A204.1 (cell line): ENCODE measurements around the gene MCF2L2.
"Not testable (repeated sequence)": the region's sequence is repeated elsewhere in the genome, so short reads cannot be mapped to it uniquely, and the experiment has no call there.

Source experiments
- FAIRE-seq: peaks from 2 replicates; lab custom pipeline; 2012; peaks lifted over from hg19 to GRCh38; lab: Jason Lieb, UNC

MCF2L2 gene

DNA sequence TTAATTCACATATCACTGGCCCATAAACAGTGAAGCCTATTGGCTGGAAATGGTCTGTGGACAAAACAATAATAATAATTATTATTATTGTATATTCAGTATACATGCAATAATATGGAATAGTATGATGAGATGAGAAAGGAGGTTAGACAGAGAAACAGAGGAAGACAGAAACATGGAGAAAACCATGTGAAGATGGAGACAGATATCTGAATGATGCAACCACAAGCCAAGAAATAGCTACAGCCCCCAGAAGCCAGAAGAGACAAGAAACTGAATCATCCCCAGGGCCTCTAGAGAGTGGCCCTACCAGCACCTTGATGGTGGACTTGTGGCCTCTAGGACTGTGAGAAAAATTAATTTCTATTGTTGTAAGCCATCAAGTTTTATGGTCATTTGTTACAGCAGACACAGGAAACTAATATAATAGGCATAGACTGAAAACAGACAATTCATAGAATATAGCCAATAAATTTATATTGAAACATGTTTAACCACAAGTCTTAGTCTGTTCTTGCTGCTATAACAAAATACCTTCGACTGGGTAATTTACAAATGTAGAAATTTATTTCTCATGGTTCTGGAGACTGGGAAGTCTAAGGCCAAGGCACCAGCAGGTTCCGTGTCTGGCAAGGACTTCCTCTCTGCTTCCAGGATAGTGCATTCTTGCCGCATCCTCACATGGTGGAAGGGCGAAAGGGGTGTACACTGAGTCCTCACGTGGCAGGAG lies 31.6 kb downstream of the MCF2L2 start:
- no peak for FAIRE-seq

GRCh38 chr3:183394150-183394549 lies 34.3 kb downstream of the MCF2L2 start:
- no peak for FAIRE-seq

DNA sequence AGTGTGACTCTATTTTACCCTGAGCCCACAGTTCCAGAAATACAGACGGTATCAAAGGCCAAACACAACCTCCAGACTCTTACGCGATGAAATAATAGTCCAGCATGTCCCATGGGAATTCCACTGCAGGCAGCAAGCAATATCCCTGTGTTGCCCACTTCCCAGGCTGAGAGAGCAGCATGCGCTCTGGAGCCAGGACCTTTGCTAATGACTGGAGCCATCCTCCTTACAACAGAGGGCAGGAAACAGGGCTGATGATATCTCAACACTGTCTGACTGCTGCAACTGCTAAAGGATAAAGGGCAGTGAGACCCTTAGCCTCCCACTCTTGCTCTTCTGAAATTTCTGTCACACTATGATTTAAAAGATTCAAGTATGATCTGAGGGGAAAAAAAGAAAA lies 34.8 kb downstream of the MCF2L2 start:
- FAIRE-seq = no peak

DNA sequence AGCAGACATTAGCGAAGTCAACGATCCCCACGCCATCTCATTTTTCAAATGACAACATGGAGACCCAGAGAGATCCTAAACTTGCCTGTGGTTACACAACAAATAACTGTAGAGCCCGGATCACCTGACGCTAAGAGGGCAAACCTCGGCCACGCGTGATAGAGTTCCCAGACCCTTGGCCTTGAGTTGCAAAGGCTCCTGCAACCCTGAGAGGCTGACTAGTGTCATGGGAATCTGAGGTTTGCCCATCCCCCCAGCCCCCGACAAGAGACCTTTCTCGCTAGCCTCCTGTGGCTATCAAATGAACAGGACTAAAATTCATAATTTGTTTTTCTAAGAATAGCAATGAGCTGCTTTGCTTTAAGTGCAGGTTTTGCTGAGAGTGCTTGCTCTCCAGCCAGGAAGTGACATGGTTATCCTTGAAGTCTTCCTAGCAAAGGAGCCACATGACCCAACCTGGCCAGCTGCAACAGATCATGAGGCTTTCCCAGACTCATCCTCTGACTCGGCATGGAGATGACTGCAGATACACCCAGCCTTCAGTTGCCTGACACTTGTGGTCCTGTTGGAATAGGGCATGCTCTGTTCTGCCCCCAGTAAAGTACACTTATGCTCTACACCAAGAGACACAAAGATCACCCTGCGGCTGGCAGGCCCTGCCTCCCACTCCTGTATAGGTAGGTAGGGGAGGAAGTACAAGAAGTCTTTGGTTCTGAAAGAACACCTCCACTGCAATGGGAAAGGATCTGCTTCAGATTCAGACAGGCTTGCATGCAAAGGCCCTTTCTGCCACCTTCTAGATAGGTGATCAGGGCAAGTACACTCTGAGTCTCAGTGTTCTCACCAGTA lies 36.0 kb downstream of the MCF2L2 start:
- no peak for FAIRE-seq

GRCh38 chr3:183391460-183391859 lies 37.0 kb downstream of the MCF2L2 start:
- FAIRE-seq = no peak

- no peak for FAIRE-seq
Measured at GRCh38 chr3:183390844-183391243, 37.6 kb downstream of the MCF2L2 start.

DNA sequence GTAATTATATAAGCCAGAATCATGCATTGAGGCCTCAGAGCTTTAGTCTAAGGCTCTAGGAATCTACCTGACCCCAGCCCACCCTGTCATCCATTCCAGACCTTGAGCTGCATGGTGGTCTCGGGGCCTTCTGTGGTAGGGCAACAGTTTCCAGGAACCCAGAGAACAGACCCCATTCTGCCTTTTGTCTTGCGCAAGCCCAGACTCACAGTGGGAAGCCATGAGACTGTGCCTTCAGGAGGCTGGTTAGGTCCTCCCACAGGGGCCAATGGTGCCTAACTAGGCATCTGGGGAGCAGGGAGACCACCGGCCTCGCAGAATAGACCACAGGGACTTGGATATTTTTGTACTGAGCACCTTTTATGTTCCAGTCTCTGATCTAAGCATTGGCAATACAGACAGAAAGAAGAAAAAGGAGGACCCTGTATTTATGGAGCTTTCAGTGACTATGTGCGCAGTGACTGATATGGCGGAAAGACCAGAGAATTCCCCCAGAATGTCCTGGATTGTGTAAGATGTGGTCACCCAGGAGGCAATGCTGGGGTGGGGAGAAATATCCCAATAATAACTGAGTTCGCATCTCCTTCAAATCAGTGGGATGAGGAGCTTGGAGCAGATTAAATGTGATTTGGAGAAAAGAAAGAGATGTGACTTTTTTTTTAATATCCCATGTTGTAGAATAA lies 40.1 kb downstream of the MCF2L2 start:
- FAIRE-seq = no peak

DNA sequence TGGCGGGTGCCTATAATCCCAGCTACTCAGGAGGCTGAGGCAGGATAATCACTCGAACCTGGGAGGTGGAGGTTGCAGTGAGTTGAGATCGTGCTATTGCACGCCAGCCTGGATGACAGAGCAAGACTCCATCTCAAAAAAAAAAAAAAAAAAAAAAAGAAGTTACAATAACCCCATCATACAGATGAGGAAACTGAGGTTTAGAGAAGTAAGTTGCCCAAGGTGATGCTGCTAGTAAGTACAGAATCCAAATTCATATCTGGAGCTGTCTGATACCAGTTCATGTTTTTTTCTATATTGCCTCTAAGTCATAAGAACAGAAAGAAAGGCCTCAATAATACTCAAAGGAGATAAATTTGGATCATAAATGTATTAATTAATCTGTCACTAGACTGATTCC lies 40.6 kb downstream of the MCF2L2 start:
- FAIRE-seq = no peak

DNA sequence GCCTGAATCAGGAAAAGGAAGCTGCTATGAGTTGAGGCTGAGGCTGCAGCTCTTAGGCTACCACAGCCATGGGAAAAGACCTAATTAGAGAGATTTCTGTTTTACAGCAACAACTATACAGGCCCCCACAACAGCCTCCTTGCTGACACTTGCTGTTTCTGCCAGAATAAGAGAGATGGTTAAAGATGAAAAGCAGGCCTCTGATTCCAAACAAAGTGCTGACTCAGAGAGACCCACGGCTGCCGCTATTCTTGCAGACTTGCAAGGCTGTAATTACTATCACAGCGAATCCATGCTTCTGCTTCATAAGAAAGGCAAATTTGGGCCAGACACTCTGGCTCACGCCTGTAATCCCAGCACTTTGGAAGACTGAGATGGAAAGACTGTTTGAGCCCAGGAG lies 41.8 kb downstream of the MCF2L2 start:
- FAIRE-seq = no peak

DNA sequence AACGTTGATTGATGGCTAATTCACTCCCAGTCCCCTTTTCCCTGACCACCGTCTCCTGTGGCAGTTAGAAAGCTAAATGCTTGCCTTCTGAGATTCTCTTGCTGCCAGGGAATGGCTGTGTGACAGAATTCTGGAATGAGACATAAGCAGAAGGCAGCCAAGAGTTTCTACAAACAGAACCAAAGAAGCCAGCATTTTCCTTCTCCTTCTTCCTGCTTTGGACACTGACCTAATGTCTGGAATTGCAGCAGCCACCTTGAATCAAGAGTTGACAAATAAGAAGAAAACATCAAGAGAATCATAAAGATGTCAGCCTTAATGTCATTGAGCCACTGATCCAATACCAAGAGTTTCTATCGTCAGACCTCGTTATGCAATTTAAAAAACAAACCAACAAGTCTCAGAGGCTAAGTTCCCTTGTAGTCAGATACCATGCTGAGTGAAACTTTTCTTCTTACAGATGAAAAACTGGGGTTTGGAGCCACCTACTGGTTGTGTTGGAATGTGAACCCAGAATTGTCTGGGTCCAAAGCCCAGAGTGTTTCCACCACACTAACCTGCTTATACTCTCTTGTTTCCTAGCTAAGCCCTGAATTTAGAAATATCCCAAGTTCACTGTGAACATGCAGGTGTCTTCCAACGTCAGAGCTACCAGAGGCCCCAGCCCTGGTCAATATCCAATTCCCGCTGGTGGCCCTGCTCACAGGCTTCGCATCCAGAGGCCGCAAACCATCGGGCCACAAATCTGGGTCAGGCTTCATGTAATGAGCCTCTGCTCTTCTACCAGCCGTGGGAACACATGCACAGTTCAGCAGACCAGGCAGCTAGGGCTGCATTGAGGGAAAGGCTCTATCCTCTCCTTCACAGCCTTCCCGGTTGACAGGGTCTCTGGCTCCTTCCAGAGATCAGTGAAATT lies 42.5 kb downstream of the MCF2L2 start:
- peak; percentile 90 for FAIRE-seq

GRCh38 chr3:183381673-183382072 lies 46.7 kb downstream of the MCF2L2 start:
- FAIRE-seq = no peak

DNA sequence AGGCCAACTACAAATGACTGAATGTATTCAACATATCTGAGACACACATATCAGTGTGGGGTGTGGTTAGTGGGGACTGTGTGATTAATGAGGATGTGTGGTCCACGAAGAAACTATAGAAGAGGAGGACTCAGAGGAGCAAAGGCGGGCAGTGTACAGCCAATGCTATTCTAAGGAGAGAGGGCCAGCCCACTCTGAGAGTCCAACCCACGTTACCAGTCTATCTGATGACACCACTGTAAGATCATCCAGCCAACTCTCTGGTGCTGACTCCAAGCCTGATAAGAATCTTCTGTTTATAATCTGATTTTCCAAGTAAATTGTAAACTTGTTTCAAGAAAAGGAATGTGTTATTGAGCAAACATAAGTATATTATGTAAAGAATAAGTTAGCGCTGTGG lies 47.2 kb downstream of the MCF2L2 start:
- FAIRE-seq = no peak

- FAIRE-seq = no peak
Measured at GRCh38 chr3:183378951-183379350, 49.5 kb downstream of the MCF2L2 start.

DNA sequence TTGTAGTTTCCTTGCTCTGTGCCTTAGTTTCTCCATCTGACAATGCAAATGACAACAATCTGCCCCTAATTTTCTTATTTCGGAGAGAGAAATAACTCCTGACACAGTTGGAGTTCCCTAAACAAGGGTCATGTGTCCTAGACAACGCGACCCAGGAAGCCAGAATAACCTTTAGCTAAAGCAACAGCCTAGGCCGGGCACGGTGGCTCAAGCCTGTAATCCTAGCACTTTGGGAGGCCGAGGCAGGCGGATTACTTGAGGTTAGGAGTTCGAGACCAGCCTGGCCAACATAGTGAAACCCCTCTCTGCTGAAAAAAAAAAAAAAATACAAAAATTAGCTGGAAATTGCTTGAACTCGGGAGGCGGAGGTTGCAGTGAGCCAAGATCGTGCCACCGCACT lies 49.9 kb downstream of the MCF2L2 start:
- no peak for FAIRE-seq

GRCh38 chr3:183378008-183378407 lies 50.4 kb downstream of the MCF2L2 start:
- FAIRE-seq = no peak

DNA sequence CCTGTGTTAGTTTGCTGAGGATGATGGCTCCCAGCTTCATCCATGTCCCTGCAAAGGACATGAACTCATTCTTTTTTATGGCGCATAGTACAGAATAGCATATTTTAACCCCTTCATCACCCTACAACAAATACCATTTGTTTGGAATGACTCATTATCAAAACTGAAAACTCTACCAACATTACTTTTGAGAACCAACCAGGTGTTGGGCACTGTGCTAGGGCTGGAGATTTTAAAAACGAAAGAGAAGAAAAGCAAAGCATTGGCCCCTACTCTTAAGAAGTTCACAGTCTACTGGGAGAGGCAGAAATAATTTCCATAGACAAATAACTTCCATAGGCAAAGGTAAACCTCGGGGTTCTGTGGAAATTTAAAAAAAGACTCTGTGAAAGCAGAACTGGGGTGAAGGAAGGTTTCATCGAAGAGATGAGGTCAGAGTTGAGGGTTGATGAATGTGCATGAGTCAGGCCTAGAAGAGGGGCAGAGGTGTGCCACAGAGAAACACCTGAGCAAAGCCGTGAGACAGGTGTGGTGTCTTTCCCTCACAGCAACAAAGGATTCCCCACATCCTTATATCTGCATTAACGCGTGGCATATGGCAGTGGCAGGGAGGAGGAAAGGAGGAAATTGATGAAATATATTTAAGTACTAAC lies 51.0 kb downstream of the MCF2L2 start:
- FAIRE-seq = no peak

GRCh38 chr3:183375787-183376186 lies 52.6 kb downstream of the MCF2L2 start:
- no peak for FAIRE-seq

DNA sequence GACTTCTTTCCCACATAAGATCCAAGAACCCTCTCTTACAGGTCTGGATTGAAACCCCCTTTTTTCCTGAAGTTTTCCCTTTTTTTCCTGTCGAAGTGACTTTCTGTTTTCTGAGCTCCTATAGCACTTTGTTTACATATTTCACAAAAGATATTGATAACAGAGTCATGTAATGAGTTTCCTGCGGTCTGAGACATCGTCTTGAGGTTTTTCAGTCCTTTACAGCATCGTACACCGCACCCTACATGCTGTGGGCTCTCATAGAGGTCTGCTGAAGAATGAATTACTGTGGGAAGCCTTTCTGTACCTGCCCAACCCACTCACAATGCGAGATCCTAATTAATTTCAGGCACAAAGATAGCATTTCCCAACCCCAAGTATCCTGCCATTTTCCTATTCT lies 53.1 kb downstream of the MCF2L2 start:
- FAIRE-seq = no peak

DNA sequence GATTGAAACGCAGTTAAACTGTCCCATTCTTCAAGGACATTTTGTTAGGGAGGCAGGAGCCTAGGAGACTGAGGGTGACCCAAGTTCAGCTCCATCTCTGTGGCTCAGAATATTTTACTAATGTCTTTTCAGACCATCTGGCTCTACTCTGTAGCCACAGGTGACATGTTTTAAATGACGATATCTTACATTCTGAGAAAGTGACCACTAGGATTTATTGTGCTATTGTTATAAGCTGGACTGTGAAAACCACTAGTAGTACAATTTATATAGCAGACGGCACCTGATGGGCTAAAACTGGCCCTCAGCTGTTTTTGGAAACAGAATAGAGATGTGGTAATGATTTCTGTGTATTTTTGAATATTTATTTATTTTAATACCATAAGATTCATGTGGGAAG lies 55.5 kb downstream of the MCF2L2 start:
- FAIRE-seq = no peak

- not testable (repeated sequence) for FAIRE-seq
Measured at GRCh38 chr3:183371600-183371968, 56.8 kb downstream of the MCF2L2 start.

GRCh38 chr3:183370391-183370790 lies 58.0 kb downstream of the MCF2L2 start:
- FAIRE-seq = no peak

GRCh38 chr3:183369627-183370026 lies 58.8 kb downstream of the MCF2L2 start:
- FAIRE-seq = no peak
